HAP-1 (cell line): Measurements from ENCODE around the gene ABCC1.
"Not testable (repeated sequence)": the region's sequence is repeated elsewhere in the genome, so short reads cannot be mapped to it uniquely, and the experiment has no call there.

Source experiments
- DNase-seq, 2 experiments: peaks; one replicate each; pipeline ENCODE4 v3.0.0-alpha.2; 2016 to 2020; ENCODE audit warnings: low spot score in 2 of 2
- H3K27me3 ChIP-seq: fragments of 250-450 bp; sonication (Bioruptor Pico); 2 replicates; pipeline ENCODE4 v1.5.1; 2020; ENCODE audit warnings: low read depth, mild to moderate bottlenecking, moderate library complexity
- H3K36me3 ChIP-seq: fragments of 250-450 bp; sonication (Bioruptor Pico); replicated peaks from 2 replicates; pipeline ENCODE4 v1.5.1; 2020; ENCODE audit warnings: mild to moderate bottlenecking
- H3K4me1 ChIP-seq: fragments of 250-450 bp; sonication (Bioruptor Pico); 2 replicates; pipeline ENCODE4 v1.5.1; 2020; ENCODE audit warnings: mild to moderate bottlenecking
- H3K4me3 ChIP-seq: fragments of 250-450 bp; sonication (Bioruptor Pico); 2 replicates; pipeline ENCODE4 v1.5.1; 2020; ENCODE audit warnings: mild to moderate bottlenecking, moderate library complexity
- H3K9me3 ChIP-seq: fragments of 250-450 bp; sonication (Bioruptor Pico); 2 replicates; pipeline ENCODE4 v1.5.1; 2020; ENCODE audit warnings: mild to moderate bottlenecking, moderate library complexity
- in situ Hi-C: fragments of 300-500 bp; cut with MboI; formaldehyde crosslinking; loops from 3 replicates; pipeline ENCODE4 v1.14.3; 2020; ENCODE audit warnings: low sequenced_read_pairs, inconsistent platforms, mixed read lengths

The ABCC1 gene

DNA sequence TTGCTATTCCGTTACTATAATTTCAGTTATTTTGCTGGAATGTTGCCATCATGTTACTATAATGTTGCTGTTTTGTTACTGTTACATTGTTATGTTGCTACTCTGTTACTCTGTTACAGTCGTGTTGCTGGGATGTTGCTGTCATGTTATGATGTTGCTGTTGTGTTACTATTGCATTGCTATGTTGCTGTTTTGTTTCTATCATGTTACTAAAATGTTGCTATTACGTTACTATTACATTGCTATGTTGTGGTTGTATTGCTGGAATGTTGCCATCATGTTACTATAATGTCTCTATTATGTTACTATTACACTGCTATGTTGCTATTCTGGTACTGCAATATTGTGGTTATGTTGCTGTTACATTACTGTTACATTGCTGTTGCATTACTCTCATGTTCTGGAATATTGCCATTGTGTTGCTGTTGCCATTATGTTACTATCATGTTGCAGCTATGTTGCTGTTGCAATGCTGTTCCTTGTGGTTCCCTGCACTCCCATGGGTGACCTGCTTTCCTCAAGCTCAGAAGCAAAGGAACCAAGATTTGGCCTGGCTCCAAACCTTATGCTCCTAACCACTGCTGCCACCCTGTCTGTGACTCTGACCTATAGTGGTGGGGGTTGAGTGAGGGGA, 209.4 kb downstream of the ABCC1 start:
- in situ Hi-C loops, result no loop called here
- Histone ChIP-seq H3K36me3 (no peaks in the 10 kb centered on the region), H3K4me3 (no peak overlapping the region), H3K27me3 (no peaks in the 10 kb centered on the region), H3K4me1 (no peaks in the 10 kb centered on the region), H3K9me3 (no peaks in the 10 kb centered on the region)
- no peak for DNase-seq

DNA sequence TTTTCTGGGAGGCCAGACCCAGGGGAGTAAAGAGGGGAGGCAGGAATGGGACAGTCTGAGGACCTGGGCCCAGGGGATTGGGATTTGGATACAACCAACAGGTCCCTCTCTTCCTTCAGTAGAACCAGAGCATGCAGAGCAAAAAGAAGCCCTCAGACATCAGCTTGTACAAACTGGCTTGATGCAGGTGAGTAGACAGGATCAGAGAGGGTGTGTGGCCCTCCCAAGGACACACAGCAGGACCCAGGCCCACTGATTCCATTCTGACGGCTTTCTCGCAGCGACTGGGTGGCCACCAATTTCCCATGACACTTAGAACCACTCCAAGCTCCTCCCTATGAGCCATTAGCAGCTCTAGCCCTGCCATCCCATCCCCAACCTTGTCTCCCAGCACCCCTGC, 210.2 kb downstream of the ABCC1 start:
- no peak for DNase-seq
- in situ Hi-C loops, result no loop called here
- H3K4me3 ChIP-seq, result no peak overlapping the region
- no peaks in the 10 kb centered on the region for H3K36me3 ChIP-seq
- no peaks in the 10 kb centered on the region for H3K27me3 ChIP-seq
- H3K9me3 ChIP-seq, result no peaks in the 10 kb centered on the region
- H3K4me1 ChIP-seq, result no peaks in the 10 kb centered on the region

DNA sequence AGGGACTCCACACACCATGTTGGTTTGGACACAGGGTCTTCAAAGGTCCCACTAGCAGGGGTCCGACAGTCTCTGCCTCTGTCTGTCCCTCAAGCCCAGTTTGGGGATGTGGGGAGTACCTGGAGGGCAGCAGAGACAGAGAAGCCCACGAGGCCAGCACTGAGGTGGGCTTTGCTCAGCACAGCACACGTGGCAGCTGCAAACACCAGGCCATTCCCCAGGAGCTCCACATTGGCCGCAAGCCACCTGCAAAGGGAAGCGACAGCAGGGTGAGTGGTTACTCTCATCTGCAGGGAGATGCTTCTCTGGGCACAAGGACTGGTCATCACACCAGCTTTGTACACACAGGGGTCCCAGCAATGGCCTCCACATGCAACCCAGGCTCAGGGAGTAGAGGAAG, 211.9 kb downstream of the ABCC1 start:
- in situ Hi-C loops, result no loop called here
- no peaks in the 10 kb centered on the region for H3K27me3 ChIP-seq
- no peak overlapping the region for H3K4me3 ChIP-seq
- no peaks in the 10 kb centered on the region for H3K4me1 ChIP-seq
- DNase-seq, result no peak
- no peaks in the 10 kb centered on the region for H3K9me3 ChIP-seq
- no peaks in the 10 kb centered on the region for H3K36me3 ChIP-seq

DNA sequence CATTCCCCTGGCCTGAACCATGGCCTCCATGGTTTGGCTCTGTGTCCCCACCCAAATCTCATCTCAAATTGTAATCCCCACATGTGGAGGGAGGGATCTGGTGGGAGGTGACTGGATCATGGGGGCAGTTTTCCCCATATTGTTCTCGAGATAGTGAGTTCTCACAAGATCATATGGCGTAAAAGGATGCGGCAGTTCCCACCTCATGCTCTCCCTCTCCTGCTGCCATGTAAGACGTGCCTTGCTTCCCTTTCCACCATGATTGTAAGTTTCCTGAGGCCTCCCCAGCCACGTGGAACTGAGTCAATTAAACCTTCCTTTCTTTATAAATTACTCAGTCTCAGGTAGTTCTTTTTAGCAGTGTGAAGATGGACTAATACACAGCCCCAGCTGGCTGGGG, 212.4 kb downstream of the ABCC1 start:
- H3K27me3 ChIP-seq, H3K4me3 ChIP-seq, H3K4me1 ChIP-seq, H3K9me3 ChIP-seq, in situ Hi-C loops, H3K36me3 ChIP-seq, DNase-seq: not testable (repeated sequence)

DNA sequence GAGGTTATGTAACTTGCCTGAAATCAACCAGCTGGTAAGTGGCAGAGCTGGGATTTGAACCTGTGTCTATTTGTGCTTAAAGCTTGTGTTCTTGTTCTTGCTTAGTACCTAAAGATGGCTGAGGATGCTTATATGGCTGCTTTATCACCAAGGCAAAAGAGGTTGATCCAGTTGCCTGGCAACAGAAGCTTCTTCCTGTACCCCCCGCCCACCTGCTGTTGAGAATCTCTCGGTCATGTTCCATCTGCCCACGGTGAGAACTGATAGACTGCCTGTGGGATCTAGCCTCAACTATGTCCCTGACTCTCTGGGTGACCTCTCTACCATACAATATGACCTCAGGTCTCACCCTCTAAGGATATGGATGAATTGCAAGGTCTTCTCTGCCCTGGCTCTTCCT, 213.2 kb downstream of the ABCC1 start:
- in situ Hi-C loops, result no loop called here
- H3K4me3 ChIP-seq, result no peak overlapping the region
- H3K9me3 ChIP-seq, result no peaks in the 10 kb centered on the region
- H3K36me3 ChIP-seq, result no peaks in the 10 kb centered on the region
- H3K27me3 ChIP-seq, result no peaks in the 10 kb centered on the region
- DNase-seq, result no peak
- no peaks in the 10 kb centered on the region for H3K4me1 ChIP-seq

DNA sequence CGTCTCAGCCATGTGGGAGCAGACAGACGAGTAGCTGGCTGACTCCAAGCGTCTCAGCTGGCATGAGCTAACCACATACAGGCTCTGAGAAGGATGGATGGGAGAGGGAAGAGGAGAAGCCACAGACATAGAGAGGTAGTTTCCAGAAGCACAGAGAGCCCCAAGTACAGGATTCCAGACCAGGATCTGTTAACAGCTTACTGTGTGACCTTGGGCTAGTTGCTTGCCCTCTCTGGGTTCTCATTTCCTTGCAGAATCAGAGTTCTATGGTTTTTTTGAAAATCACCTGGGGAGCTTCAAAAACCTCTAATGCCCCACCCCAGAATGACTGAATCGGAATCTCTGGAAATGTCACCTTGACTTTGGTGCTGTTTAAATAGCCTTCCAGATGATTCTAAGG, 213.7 kb downstream of the ABCC1 start:
- Histone ChIP-seq H3K27me3 (no peaks in the 10 kb centered on the region), H3K36me3 (no peaks in the 10 kb centered on the region), H3K9me3 (no peaks in the 10 kb centered on the region), H3K4me3 (no peak overlapping the region), H3K4me1 (no peaks in the 10 kb centered on the region)
- in situ Hi-C loops, result no loop called here
- DNase-seq, result no peak

DNA sequence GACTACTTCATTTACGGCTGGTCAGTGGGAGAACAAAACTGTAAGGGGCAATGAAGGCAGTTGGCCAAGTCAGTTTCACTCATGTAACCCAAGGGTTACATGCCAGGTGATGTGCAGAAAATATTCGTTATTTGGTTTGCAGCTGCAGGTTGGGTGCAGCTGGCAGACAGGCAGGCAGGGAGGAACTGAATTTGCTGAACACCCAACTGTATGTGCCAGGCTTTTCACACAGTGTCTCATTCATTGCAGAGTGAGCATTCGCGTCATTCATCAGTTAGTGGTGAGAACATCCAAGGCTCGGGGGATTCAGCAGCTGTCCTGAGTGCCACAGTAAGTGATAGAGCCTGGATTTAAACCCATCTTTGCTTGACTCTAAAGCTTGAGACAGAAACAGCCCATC, 214.2 kb downstream of the ABCC1 start:
- Histone ChIP-seq H3K9me3 (no peaks in the 10 kb centered on the region), H3K36me3 (no peaks in the 10 kb centered on the region), H3K27me3 (no peaks in the 10 kb centered on the region), H3K4me3 (no peak overlapping the region), H3K4me1 (no peaks in the 10 kb centered on the region)
- DNase-seq, result no peak
- in situ Hi-C loops, result no loop called here

GRCh38 chr16:16164243-16164642, 214.8 kb downstream of the ABCC1 start:
- in situ Hi-C loops, result no loop called here
- Histone ChIP-seq H3K4me3 (no peak overlapping the region), H3K9me3 (no peaks in the 10 kb centered on the region), H3K4me1 (no peaks in the 10 kb centered on the region), H3K27me3 (no peaks in the 10 kb centered on the region), H3K36me3 (no peaks in the 10 kb centered on the region)
- no peak for DNase-seq

DNA sequence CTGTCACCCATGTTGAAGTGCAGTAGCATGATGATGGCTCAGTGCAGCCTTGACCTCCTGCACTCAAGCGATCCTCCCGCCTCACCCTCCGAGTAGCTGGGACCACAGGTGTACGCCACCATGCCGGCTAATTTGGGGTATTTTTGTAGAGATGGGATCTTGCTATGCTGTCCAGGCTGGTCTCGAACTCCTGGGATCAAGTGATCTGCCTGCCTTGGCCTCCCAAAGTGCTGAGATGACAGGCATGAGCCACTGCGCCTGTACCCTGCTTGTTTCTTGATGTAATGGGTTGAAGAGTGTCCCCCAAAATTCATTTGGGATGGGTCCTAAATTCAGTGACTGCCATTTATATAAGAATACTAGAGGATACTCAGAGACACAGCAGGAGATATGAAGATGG, 216.7 kb downstream of the ABCC1 start:
- DNase-seq, result no peak
- no peaks in the 10 kb centered on the region for H3K9me3 ChIP-seq
- no peaks in the 10 kb centered on the region for H3K27me3 ChIP-seq
- no peak overlapping the region for H3K4me3 ChIP-seq
- H3K36me3 ChIP-seq, result no peaks in the 10 kb centered on the region
- H3K4me1 ChIP-seq, result no peaks in the 10 kb centered on the region
- in situ Hi-C loops, result no loop called here

DNA sequence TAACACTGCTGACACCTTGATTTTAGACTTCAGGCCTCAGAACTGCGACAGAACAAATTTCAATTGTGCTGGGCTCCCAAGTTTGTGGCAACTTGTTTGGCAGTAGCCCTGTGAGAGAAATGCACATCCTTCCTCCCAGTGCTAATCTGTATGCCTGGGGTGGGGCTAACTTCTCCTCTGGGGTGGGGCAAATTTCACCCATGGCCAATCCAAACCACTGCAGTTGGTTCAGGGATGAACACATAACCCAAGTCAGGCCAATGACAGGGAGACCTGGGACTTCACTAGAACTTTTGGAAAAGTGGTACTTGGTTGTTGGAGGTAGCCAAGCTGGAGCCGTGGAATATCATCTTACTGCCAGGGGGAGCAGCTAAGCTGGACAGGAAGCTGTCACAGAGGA, 217.5 kb downstream of the ABCC1 start:
- in situ Hi-C loops, result no loop called here
- Histone ChIP-seq H3K9me3 (no peaks in the 10 kb centered on the region), H3K27me3 (no peaks in the 10 kb centered on the region), H3K4me1 (no peaks in the 10 kb centered on the region), H3K4me3 (no peak overlapping the region), H3K36me3 (no peaks in the 10 kb centered on the region)
- no peak for DNase-seq

GRCh38 chr16:16167927-16168326, 218.5 kb downstream of the ABCC1 start:
- H3K4me1 ChIP-seq, result no peaks in the 10 kb centered on the region
- DNase-seq, result no peak
- no peaks in the 10 kb centered on the region for H3K36me3 ChIP-seq
- no peak overlapping the region for H3K4me3 ChIP-seq
- no peaks in the 10 kb centered on the region for H3K27me3 ChIP-seq
- H3K9me3 ChIP-seq, result no peaks in the 10 kb centered on the region
- in situ Hi-C loops, result no loop called here

GRCh38 chr16:16168431-16168830, 219.0 kb downstream of the ABCC1 start:
- Histone ChIP-seq H3K4me3 (no peak overlapping the region), H3K36me3 (no peaks in the 10 kb centered on the region), H3K27me3 (no peaks in the 10 kb centered on the region), H3K4me1 (no peaks in the 10 kb centered on the region), H3K9me3 (no peaks in the 10 kb centered on the region)
- in situ Hi-C loops, result no loop called here
- no peak for DNase-seq

DNA sequence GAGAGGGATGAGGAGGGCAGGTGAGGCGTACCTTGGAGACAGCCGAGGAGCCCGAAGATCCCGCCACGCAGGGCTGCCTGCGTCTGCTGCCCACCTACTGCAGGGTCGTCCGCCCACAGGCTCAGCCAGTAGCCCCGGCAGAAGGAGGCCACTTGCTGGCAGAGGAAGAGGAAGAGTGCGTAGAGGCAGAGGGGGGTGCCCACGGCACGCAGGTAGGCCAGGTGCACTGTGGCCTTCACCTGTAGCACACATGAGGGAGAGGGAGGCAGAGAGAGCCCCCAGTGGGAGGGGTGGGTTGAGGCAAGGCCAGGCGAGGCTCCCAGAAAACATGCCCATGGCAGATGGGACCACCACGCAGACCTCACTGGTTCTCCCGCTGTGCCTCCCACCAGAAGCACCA, 220.2 kb downstream of the ABCC1 start:
- H3K36me3 ChIP-seq, result no peaks in the 10 kb centered on the region
- DNase-seq, result no peak
- no peak overlapping the region for H3K4me3 ChIP-seq
- no peaks in the 10 kb centered on the region for H3K27me3 ChIP-seq
- in situ Hi-C loops, result no loop called here
- no peaks in the 10 kb centered on the region for H3K4me1 ChIP-seq
- H3K9me3 ChIP-seq, result no peaks in the 10 kb centered on the region

DNA sequence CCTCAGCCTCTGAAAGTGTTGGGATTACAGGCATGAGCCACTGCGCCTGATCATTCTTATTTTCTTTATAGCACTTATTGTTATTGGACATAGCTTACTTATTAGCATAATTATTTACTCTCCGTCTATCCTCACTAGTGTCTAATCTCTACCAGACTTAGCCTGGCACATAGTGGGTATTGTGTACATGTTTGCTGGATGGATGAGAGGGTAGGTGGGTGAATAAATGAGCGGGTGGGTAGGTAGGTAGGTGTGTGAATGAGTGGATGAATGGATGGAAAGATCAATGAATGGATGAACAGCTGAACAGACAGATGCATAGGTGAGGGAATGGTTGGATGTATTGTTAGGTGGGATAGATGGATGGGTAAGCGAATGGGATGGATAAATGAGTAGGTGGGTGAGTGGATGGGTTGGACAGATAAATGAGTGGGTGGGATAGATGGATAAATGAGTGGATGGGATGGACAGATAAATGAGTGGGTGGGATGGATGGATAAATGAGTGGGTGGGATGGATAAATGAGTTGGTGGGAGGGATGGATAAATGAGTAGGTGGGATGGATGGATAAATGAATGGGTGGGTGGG, 222.0 kb downstream of the ABCC1 start:
- DNase-seq, result no peak
- no peaks in the 10 kb centered on the region for H3K27me3 ChIP-seq
- no peaks in the 10 kb centered on the region for H3K36me3 ChIP-seq
- no peak overlapping the region for H3K4me3 ChIP-seq
- peaks cover 3% of the 10 kb centered on the region for H3K9me3 ChIP-seq
- in situ Hi-C loops, result no loop called here
- no peaks in the 10 kb centered on the region for H3K4me1 ChIP-seq

- H3K27me3 ChIP-seq, result no peaks in the 10 kb centered on the region
- DNase-seq, result no peak
- peaks cover 5% of the 10 kb centered on the region for H3K9me3 ChIP-seq
- no peaks in the 10 kb centered on the region for H3K4me1 ChIP-seq
- in situ Hi-C loops, result no loop called here
- H3K4me3 ChIP-seq, result no peak overlapping the region
- H3K36me3 ChIP-seq, result no peaks in the 10 kb centered on the region
These were observed 223.6 kb downstream of the ABCC1 start for GRCh38 chr16:16172991-16173390.
